ENCODE data around the gene RIC8B. TPM values are rescaled to one million over a fixed set of nuclear protein-coding genes. Genes with fewer than 3 reads are reported as not detected.

RIC8B gene
- total and polyA plus RNA-seq, 2 of the 8 experiments (the other 6 are each of a cell fraction or from before 2014, with no cell fraction given), result 8.2 to 25.3 TPM

GRCh38 chr12:106769546-106769945 is 4.9 kb upstream of the RIC8B start:
- Histone ChIP-seq H3K4me2 (ENCODE audit: insufficient read depth in 1 of 2, low read depth in 2 of 2, low read length in 2 of 2) (peak overlapping the region; percentile 69), H3K23ac (ENCODE audit: insufficient read length) (no peak overlapping the region), H3K36me3 (ENCODE audit: control insufficient read depth in 2 of 4, insufficient read depth in 4 of 4, low read length in 3 of 4) (no peaks in the 10 kb centered on the region), H2BK120ac (replicated peaks; ENCODE audit: low read depth, low read length) (peak overlapping the region; percentile 94), H3K14ac (ENCODE audit: insufficient read length) (no peak overlapping the region), H3K79me2 (ENCODE audit: control insufficient read depth in 1 of 2, insufficient read depth in 2 of 2, low read length in 2 of 2) (no peaks in the 10 kb centered on the region), H3K9ac (replicated peaks in 1 of 4; ENCODE audit: extremely low read depth in 1 of 4, low read depth in 3 of 4, low read length in 3 of 4) (peak overlapping the region in 1 of 4 experiments; percentile 4; a peak in 1 of 7 replicates), H2BK12ac (ENCODE audit: low read depth, low read length) (peak overlapping the region; percentile 86), H4K5ac (ENCODE audit: insufficient read length, low read depth, low read length) (peak overlapping the region; percentile 72), H3K4me3 (ENCODE audit: extremely low read depth in 1 of 4, insufficient read depth in 2 of 4, low read depth in 3 of 4, low read length in 4 of 4) (peak overlapping the region in 1 of 4 experiments; percentile 44; a peak in 2 of 8 replicates), H4K91ac (replicated peaks; ENCODE audit: insufficient read length, low read length) (no peak overlapping the region), H3K27me3 (replicated peaks in 1 of 4; ENCODE audit: control insufficient read depth in 3 of 4, extremely low read depth in 1 of 4, insufficient read depth in 3 of 4, low read length in 3 of 4) (no peaks in the 10 kb centered on the region), H2AK5ac (ENCODE audit: low read depth, low read length) (no peak overlapping the region), H3K18ac (ENCODE audit: extremely low read depth, low read length) (peak overlapping the region; percentile 42; the same call in 1 of the 2 replicates), H2BK5ac (ENCODE audit: low read depth, low read length) (peak overlapping the region; percentile 62; the same call in 1 of the 2 replicates), H3K9me3 (ENCODE audit: insufficient read depth in 2 of 2, low read depth in 1 of 2, low read length in 1 of 2) (no peaks in the 10 kb centered on the region), H3K27ac (ENCODE audit: low read depth, low read length) (peak overlapping the region; percentile 52; the same call in 1 of the 2 replicates), H3K79me1 (ENCODE audit: low read depth, low read length) (no peaks in the 10 kb centered on the region), H4K20me1 (replicated peaks in 1 of 2; ENCODE audit: control insufficient read depth in 1 of 2, insufficient read depth in 2 of 2, low read length in 2 of 2) (no peaks in the 10 kb centered on the region), H3K23me2 (ENCODE audit: low read depth, low read length) (peaks cover 3% of the 10 kb centered on the region; the same call in 1 of the 2 replicates), H3K56ac (replicated peaks; ENCODE audit: insufficient read length, low read depth, low read length) (no peak overlapping the region), H2BK20ac (ENCODE audit: low read length) (peak overlapping the region; percentile 40; the same call in 1 of the 2 replicates), H2AFZ (ENCODE audit: low read length) (0 out of 2 replicates have a peak overlapping the region, but pooled peaks have one; percentile 46), H4K8ac (ENCODE audit: extremely low read depth, insufficient read depth, low read length) (no peak overlapping the region), H2BK15ac (ENCODE audit: low read length) (peak overlapping the region; percentile 19; the same call in 1 of the 2 replicates), H3K4me1 (replicated peaks in 1 of 4; ENCODE audit: control insufficient read depth in 3 of 4, insufficient read depth in 4 of 4, low read length in 3 of 4) (peaks cover 13 to 31% (median 25%) of the 10 kb centered on the region in 4 experiments; a peak in 6 of 7 replicates), H3K4ac (replicated peaks; ENCODE audit: insufficient read length, low read depth, low read length) (no peak overlapping the region)
- FAIRE-seq, result no peak
- 45% methylated on average over 6 of the region's 6 CpGs; no CpG with 5 or more reads in 1 of the 2 experiments for WGBS, 2 experiments (ENCODE audit: extremely low coverage in 1 of 2, insufficient coverage in 1 of 2, insufficient read length in 1 of 2, insufficient replicate concordance in 2 of 2, low coverage in 1 of 2, low lambda C conversion rate in 2 of 2, missing lambda C conversion rate in 1 of 2)
- DNase-seq (ENCODE audit: low read depth in 1 of 2, low spot score in 2 of 2), result peak in 1 of 2 experiments; percentile 33
- CTCF ChIA-PET (ENCODE audit: partially characterized antibody), result no interaction called here
- POLR2A ChIA-PET (ENCODE audit: partially characterized antibody), result interaction anchor here (1.6 kb wide), 1 partner anchor 11 kb away, joined by 4 read pairs; no protein-coding TSS in a partner anchor
- TF ChIP-seq YY1 (IDR thresholded peaks at IDR 0.05; ENCODE audit: low read depth, low read length) (no peak), RFX5 (IDR thresholded peaks at IDR 0.05; ENCODE audit: borderline replicate concordance, low read depth, low read length) (no peak), KDM1A (IDR thresholded peaks at IDR 0.05; ENCODE audit: borderline replicate concordance, low read length) (no peak), SIN3A (conservative IDR thresholded peaks at IDR 0.05 in 1 of 2, IDR thresholded peaks at IDR 0.05 in 1 of 2; ENCODE audit: low read depth in 1 of 2, low read length in 2 of 2) (no peak), NRF1 (IDR thresholded peaks at IDR 0.05; ENCODE audit: low read depth, low read length) (no peak), CHD2 (IDR thresholded peaks at IDR 0.05; ENCODE audit: low read length) (no peak), USF2 (IDR thresholded peaks at IDR 0.05; ENCODE audit: low read length) (no peak), TAF1 (IDR thresholded peaks at IDR 0.05; ENCODE audit: low read depth, low read length) (no peak), EP300 (IDR thresholded peaks at IDR 0.05; ENCODE audit: borderline replicate concordance in 1 of 2, low read depth in 2 of 2, low read length in 2 of 2) (no peak), POLR2A (IDR thresholded peaks at IDR 0.05; ENCODE audit: control extremely low read depth in 1 of 2, low read depth in 2 of 2, low read length in 2 of 2) (no peak), MAFK (IDR thresholded peaks at IDR 0.05; ENCODE audit: low read depth, low read length) (no peak), TBP (IDR thresholded peaks at IDR 0.05; ENCODE audit: low read depth, low read length) (no peak), FOSL1 (IDR thresholded peaks at IDR 0.05; ENCODE audit: insufficient read depth, low read depth, low read length) (no peak)
